ENCODE measurements around the gene RETREG3. TPM values are rescaled to one million over a fixed set of nuclear protein-coding genes. Genes with fewer than 3 reads are reported as not detected.

Gene RETREG3
- total RNA-seq, 1 experiment from 2014 or later, result 38.5 TPM

GRCh38 chr17:42573095-42573494, 36.1 kb downstream of the RETREG3 start:
- ATAC-seq (no peak), DNase-seq (ENCODE audit: low read depth, low spot score) (no peak)
- Histone ChIP-seq H3K36me3 (ENCODE audit: control insufficient read depth in 1 of 2, insufficient read depth in 2 of 2, low read length in 2 of 2) (peaks cover 44 to 57% of the 10 kb centered on the region in 2 experiments), H3K27ac (ENCODE audit: low read depth, low read length) (no peak overlapping the region), H3K9ac (ENCODE audit: low read length) (no peak overlapping the region), H2AFZ (ENCODE audit: low read depth, low read length, poor library complexity, severe bottlenecking) (no peak overlapping the region), H3K4me3 (replicated peaks in 1 of 2; ENCODE audit: low read depth in 1 of 2, low read length in 2 of 2) (no peak overlapping the region), H3K9me2 (ENCODE audit: insufficient read depth) (no peaks in the 10 kb centered on the region), H3K27me3 (ENCODE audit: insufficient read depth, low read length) (no peaks in the 10 kb centered on the region), H3K9me3 (ENCODE audit: control insufficient read depth in 1 of 2, insufficient read depth in 1 of 2, low read depth in 1 of 2, low read length in 2 of 2) (no peaks in the 10 kb centered on the region), H3K4me1 (ENCODE audit: control insufficient read depth in 1 of 2, insufficient read depth in 2 of 2, low read length in 2 of 2) (peaks cover 7 to 20% of the 10 kb centered on the region in 2 experiments), H3K4me2 (ENCODE audit: low read length) (no peak overlapping the region), H4K20me1 (ENCODE audit: insufficient read depth) (peaks cover 7% of the 10 kb centered on the region; the same call in 1 of the 2 replicates), H3K79me2 (ENCODE audit: insufficient read depth, low read length) (peaks cover 80% of the 10 kb centered on the region)
- CTCF ChIA-PET, result no interaction called here
- TF ChIP-seq ATF3 (IDR thresholded peaks at IDR 0.05) (no peak), POLR2AphosphoS5 (IDR thresholded peaks at IDR 0.05; ENCODE audit: low read depth, low read length) (no peak)
- BruUV-seq (replicated peaks), result no TSS peak
- POLR2A ChIA-PET, result no interaction called here
- intact Hi-C loops (cut with micrococcal nuclease), result no loop called here
- RAD21 ChIA-PET (ENCODE audit: low non-redundant PET in 1 of 2, low total read pairs in 2 of 2, uncharacterized antibody in 2 of 2, unreplicated experiment in 2 of 2), result no interaction called here

DNA sequence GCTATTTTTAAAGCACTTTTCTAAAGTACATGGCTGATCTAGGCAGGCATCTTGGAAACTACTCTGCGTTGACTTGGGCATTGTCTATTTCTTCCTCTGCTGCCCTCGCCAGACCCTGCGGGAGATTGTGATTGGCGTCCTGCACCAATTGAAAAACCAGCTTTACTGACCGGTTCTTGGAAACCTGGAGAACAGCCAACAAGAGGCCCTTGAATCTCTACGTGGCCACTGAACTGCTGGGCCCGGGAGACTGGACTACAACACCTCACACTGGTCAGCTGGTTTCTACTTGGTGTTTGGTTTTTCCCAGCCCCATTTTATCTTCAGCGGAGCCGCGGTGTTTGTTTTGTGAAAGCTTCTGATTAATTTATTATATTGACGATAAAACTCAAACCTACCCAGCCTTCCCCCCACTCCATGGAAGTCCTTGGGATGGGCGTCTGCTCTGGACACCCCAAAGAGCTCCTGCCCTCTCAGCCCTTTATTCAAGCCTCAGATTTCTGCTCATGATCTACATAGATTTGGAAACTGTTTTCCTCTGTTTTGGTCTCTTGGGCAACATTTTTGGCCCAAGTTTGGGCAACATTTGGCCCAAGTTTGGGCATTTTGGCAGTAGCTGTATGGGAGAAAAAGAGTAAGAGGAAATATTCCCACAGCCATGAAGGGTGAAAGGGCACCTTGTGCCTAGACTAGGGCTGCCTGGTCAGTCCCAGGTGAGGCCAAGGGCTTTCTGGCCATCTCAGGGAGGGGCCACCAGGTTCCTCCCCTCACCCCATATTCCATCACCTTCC, 37.5 kb downstream of the RETREG3 start:
- TF ChIP-seq FOSL1 (IDR thresholded peaks at IDR 0.05; ENCODE audit: low read depth), result no peak
- no peak for TF ChIP-seq ZFX (IDR thresholded peaks at IDR 0.05)
- TF ChIP-seq SRF (IDR thresholded peaks at IDR 0.05; ENCODE audit: low read depth), result no peak
- TF ChIP-seq CTCF (IDR thresholded peaks at IDR 0.05 in 2 of 3, conservative IDR thresholded peaks at IDR 0.05 in 1 of 3; ENCODE audit: borderline replicate concordance in 1 of 3, insufficient read depth in 1 of 3, low read depth in 2 of 3, low read length in 2 of 3), result no peak
- TF ChIP-seq ZNF274 (IDR thresholded peaks at IDR 0.05; ENCODE audit: low read depth, low read length), result no peak
- TF ChIP-seq EZH2 (IDR thresholded peaks at IDR 0.05), result no peak
- TF ChIP-seq, protein P1, sequence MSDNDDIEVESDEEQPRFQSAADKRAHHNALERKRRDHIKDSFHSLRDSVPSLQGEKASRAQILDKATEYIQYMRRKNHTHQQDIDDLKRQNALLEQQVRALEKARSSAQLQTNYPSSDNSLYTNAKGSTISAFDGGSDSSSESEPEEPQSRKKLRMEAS (IDR thresholded peaks at IDR 0.05), result no peak
- TF ChIP-seq ELF1 (IDR thresholded peaks at IDR 0.05; ENCODE audit: borderline replicate concordance, low read depth), result no peak
- TF ChIP-seq EZH2phosphoT487 (IDR thresholded peaks at IDR 0.05; ENCODE audit: borderline replicate concordance), result no peak
- TF ChIP-seq JUND (IDR thresholded peaks at IDR 0.05), result no peak
- TF ChIP-seq RAD21 (IDR thresholded peaks at IDR 0.05; ENCODE audit: low read depth), result no peak
- no peak for TF ChIP-seq SP1 (IDR thresholded peaks at IDR 0.05; ENCODE audit: low read depth)
- TF ChIP-seq YY1 (IDR thresholded peaks at IDR 0.05; ENCODE audit: extremely low read depth, insufficient replicate concordance, low read depth, low read length), result no peak
- CTCF ChIA-PET, result no interaction called here
- Histone ChIP-seq H3K4me2 (ENCODE audit: low read length) (no peak overlapping the region), H3K79me2 (ENCODE audit: insufficient read depth, low read length) (peaks cover 76% of the 10 kb centered on the region), H2AFZ (ENCODE audit: low read depth, low read length, poor library complexity, severe bottlenecking) (no peak overlapping the region), H3K4me3 (replicated peaks in 1 of 2; ENCODE audit: low read depth in 1 of 2, low read length in 2 of 2) (no peak overlapping the region), H3K4me1 (ENCODE audit: control insufficient read depth in 1 of 2, insufficient read depth in 2 of 2, low read length in 2 of 2) (peaks cover 4 to 24% of the 10 kb centered on the region in 2 experiments), H3K27me3 (ENCODE audit: insufficient read depth, low read length) (no peaks in the 10 kb centered on the region), H3K27ac (ENCODE audit: low read depth, low read length) (no peak overlapping the region; the same call in 1 of the 2 replicates), H4K20me1 (ENCODE audit: insufficient read depth) (peaks cover 7% of the 10 kb centered on the region; the same call in 1 of the 2 replicates), H3K36me3 (ENCODE audit: control insufficient read depth in 1 of 2, insufficient read depth in 2 of 2, low read length in 2 of 2) (peaks cover 44 to 57% of the 10 kb centered on the region in 2 experiments), H3K9me3 (ENCODE audit: control insufficient read depth in 1 of 2, insufficient read depth in 1 of 2, low read depth in 1 of 2, low read length in 2 of 2) (no peaks in the 10 kb centered on the region), H3K9ac (ENCODE audit: low read length) (no peak overlapping the region), H3K9me2 (ENCODE audit: insufficient read depth) (no peaks in the 10 kb centered on the region)
- POLR2A ChIA-PET, result no interaction called here
- no TSS peak for BruUV-seq (replicated peaks)
- RAD21 ChIA-PET (ENCODE audit: low non-redundant PET in 1 of 2, low total read pairs in 2 of 2, uncharacterized antibody in 2 of 2, unreplicated experiment in 2 of 2), result no interaction called here
- ATAC-seq (no peak), DNase-seq (ENCODE audit: low read depth, low spot score) (no peak)
- intact Hi-C loops (cut with micrococcal nuclease), result no loop called here
